KMS-11 (cell line): ENCODE data around the gene CLDN8.

Experiments used
- H2AFZ ChIP-seq: fragments of 200-600 bp; sonication (generic); 2 replicates; pipeline ENCODE4 v1.6.1; 2016; ENCODE audit warnings: antibody characterized with exemption, mixed run types, low read depth
- H3K27ac ChIP-seq: fragments of 200-600 bp; sonication (generic); 2 replicates; pipeline ENCODE4 v1.6.1; 2016; ENCODE audit warnings: mild to moderate bottlenecking, mixed run types
- H3K27me3 ChIP-seq: fragments of 200-600 bp; sonication (generic); 2 replicates; pipeline ENCODE4 v1.6.1; 2017; ENCODE audit warnings: mild to moderate bottlenecking, low read depth, mixed run types, moderate library complexity; ENCODE audit not compliant: insufficient read depth
- H3K36me3 ChIP-seq: fragments of 200-600 bp; sonication (generic); 2 replicates; pipeline ENCODE4 v1.6.1; 2017; ENCODE audit warnings: mild to moderate bottlenecking, mixed run types; ENCODE audit not compliant: insufficient read depth
- H3K4me1 ChIP-seq: fragments of 200-600 bp; sonication (generic); 2 replicates; pipeline ENCODE4 v1.6.1; 2016; ENCODE audit warnings: mild to moderate bottlenecking, low read depth, mixed run types; ENCODE audit not compliant: poor library complexity, severe bottlenecking
- H3K4me2 ChIP-seq: fragments of 200-600 bp; sonication (generic); 2 replicates; pipeline ENCODE4 v1.7.0; 2016; ENCODE audit warnings: mild to moderate bottlenecking, mixed run types
- H3K4me3 ChIP-seq: fragments of 200-600 bp; sonication (generic); IDR thresholded peaks from 2 replicates; pipeline ENCODE4 v1.6.1; 2017; ENCODE audit warnings: low read depth, low read length, mixed read lengths; ENCODE audit not compliant: insufficient read depth
- H3K79me2 ChIP-seq: fragments of 200-600 bp; sonication (generic); 2 replicates; pipeline ENCODE4 v1.6.1; 2016; ENCODE audit warnings: low read depth, mixed run types; ENCODE audit not compliant: insufficient read depth
- H3K9ac ChIP-seq: fragments of 200-600 bp; sonication (generic); 2 replicates; pipeline ENCODE4 v1.6.1; 2016; ENCODE audit warnings: mild to moderate bottlenecking, mixed run types
- H4K20me1 ChIP-seq: fragments of 200-600 bp; sonication (generic); 2 replicates; pipeline ENCODE4 v1.6.1; 2016; ENCODE audit warnings: mild to moderate bottlenecking, mixed run types; ENCODE audit not compliant: insufficient read depth
- CTCF ChIP-seq: fragments of 200-600 bp; sonication (generic); conservative IDR thresholded peaks from 2 replicates; pipeline ENCODE4 v1.6.1; 2017; ENCODE audit warnings: low read depth, mild to moderate bottlenecking, antibody characterized with exemption, low read length, moderate library complexity, mixed read lengths

Gene CLDN8

GRCh38 chr21:30233228-30234020 is 17.5 kb upstream of the CLDN8 start:
- H3K27ac ChIP-seq = no peak overlapping the region
- no peak overlapping the region for H2AFZ ChIP-seq
- H3K79me2 ChIP-seq = no peaks in the 10 kb centered on the region
- no peak overlapping the region for H3K4me2 ChIP-seq
- no peaks in the 10 kb centered on the region for H3K27me3 ChIP-seq
- no peaks in the 10 kb centered on the region for H4K20me1 ChIP-seq
- no peak overlapping the region for H3K9ac ChIP-seq
- no peaks in the 10 kb centered on the region for H3K36me3 ChIP-seq
- no peak overlapping the region for H3K4me3 ChIP-seq
- no peaks in the 10 kb centered on the region for H3K4me1 ChIP-seq
- no peak for TF ChIP-seq CTCF

DNA sequence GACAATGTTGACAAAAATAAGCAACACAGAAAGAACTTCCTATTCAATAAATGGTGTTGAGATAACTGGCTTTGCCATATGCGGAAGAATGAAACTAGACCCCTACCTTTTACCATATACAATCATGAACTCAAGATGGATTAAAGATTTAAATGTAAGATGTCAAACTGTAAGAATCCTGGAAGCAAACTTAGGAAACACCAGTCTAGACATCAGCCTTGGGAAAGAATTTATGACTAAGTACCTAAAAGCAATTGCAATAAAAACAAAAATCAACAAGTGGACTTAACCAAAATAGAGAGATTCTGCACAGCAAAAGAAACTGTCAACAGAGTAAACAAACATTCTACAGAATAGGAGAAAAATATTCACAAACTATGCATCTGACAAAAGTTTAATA is 16.1 kb upstream of the CLDN8 start:
- Histone ChIP-seq H3K4me1 (no peaks in the 10 kb centered on the region), H3K4me3 (no peak overlapping the region), H3K27me3 (no peaks in the 10 kb centered on the region), H2AFZ (no peak overlapping the region), H3K4me2 (no peak overlapping the region), H3K79me2 (no peaks in the 10 kb centered on the region), H3K36me3 (no peaks in the 10 kb centered on the region), H3K27ac (no peak overlapping the region), H3K9ac (no peak overlapping the region), H4K20me1 (no peaks in the 10 kb centered on the region)
- TF ChIP-seq CTCF = no peak

DNA sequence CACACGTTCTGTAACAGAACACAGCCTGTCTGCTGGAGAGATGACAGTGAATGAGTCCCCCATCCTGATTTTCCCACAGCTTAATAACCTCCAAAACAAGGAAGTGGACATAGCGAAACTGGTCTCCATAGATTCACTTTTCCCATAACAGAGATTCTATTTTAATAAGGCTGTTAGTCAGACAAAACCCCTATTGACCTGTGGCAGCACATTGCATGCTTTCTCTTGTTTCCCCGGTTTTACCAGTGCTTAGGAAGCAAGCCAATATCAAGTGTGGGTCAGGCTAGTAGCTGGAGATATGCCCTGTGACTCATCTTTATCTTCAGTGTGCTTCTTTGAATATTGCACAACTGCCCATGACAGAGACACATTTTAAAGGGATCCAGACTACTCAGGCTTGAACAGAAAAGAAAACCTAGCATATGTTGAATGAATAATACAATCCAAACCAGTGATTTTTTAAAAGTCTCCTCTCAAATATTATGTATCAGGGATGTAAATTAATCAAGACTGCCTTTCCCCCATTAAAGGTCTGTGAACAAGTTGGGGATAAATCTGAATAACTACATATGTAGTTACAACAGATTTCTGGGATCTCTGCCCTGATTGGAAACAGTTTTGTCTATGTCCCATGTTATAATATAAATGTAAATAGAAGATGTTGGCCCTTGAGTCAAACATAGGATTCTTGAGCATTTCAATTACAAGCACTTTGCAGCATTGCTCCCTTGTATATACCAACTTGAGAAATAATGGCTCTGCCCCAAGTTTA is 11.9 kb upstream of the CLDN8 start:
- Histone ChIP-seq H3K79me2 (no peaks in the 10 kb centered on the region), H3K9ac (no peak overlapping the region), H3K27ac (no peak overlapping the region), H4K20me1 (no peaks in the 10 kb centered on the region), H3K36me3 (no peaks in the 10 kb centered on the region; the same call in 1 of the 2 replicates), H3K4me2 (no peak overlapping the region), H3K4me1 (no peaks in the 10 kb centered on the region), H2AFZ (no peak overlapping the region), H3K4me3 (no peak overlapping the region), H3K27me3 (no peaks in the 10 kb centered on the region)
- no peak for TF ChIP-seq CTCF

- no peaks in the 10 kb centered on the region for H3K79me2 ChIP-seq
- H4K20me1 ChIP-seq = no peaks in the 10 kb centered on the region
- no peaks in the 10 kb centered on the region; the same call in 1 of the 2 replicates for H3K36me3 ChIP-seq
- H3K4me3 ChIP-seq = no peak overlapping the region
- H3K4me1 ChIP-seq = no peaks in the 10 kb centered on the region
- H2AFZ ChIP-seq = no peak overlapping the region
- H3K4me2 ChIP-seq = no peak overlapping the region
- no peak for TF ChIP-seq CTCF
- no peak overlapping the region for H3K9ac ChIP-seq
- H3K27ac ChIP-seq = no peak overlapping the region
- no peaks in the 10 kb centered on the region for H3K27me3 ChIP-seq
Measured at GRCh38 chr21:30227128-30227527, 11.2 kb upstream of the CLDN8 start.
